IPS-18c (cell line): ENCODE results near the gene SUFU.

ENCODE experiments used
- H3K4me3 ChIP-seq: 2 replicates; pipeline ENCODE4 v1.7.0; 2013; ENCODE audit warnings: low read depth, mild to moderate bottlenecking, low read length, moderate library complexity; ENCODE audit not compliant: insufficient read depth
- H3K9me3 ChIP-seq: one replicate; pipeline ENCODE4 v1.6.1; 2013; ENCODE audit warnings: mild to moderate bottlenecking, low read length, moderate library complexity; ENCODE audit not compliant: control insufficient read depth, insufficient read depth

Gene SUFU

GRCh38 chr10:102644646-102645387 is 141.0 kb downstream of the SUFU start:
- H3K9me3 ChIP-seq, result no peaks in the 10 kb centered on the region
- H3K4me3 ChIP-seq, result peak overlapping the region; percentile 89

GRCh38 chr10:102645388-102645740 is 141.6 kb downstream of the SUFU start:
- Histone ChIP-seq H3K9me3 (no peaks in the 10 kb centered on the region), H3K4me3 (peak overlapping the region; percentile 89)

DNA sequence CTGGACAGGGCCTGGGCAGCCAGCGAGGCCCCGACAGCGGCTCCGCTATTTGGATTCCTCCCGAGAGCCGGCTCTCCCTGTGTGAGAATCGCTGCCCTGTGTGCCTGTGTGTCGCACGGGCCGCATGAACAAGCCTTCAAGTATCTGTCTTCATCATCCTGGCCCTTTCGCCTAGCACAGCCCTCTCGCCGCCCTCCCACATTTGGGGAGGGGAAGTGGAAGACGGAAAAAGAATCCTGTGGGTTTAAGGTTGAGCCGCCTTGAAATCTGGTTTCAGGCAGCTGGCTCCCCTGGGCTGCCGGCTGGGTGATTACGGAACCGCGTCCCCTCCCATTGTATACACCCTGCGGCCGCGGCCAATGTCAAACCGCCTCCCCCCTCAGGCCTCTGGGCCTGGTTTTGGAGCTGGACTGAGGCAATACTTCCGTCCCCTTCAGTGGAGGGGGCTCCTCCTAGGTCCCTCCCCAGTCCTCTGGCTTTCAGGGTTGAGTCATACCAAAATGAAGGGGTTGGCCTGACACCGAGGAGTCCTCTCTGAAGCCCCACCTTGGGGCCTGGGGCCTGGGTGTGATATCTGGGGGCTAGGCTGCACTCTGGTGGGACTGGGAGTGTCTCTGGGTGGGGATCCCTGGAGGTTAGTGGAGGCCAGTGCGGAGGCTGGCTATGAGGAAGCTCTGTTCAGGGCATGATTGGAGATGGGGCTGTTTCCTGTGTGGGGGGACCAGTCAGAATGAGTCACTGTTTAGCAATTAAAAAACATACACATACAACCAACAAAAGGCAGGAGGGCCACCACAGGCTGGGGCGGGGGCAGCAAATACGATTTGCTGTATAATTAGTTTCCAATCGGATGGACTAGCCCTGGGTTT is 142.2 kb downstream of the SUFU start:
- no peaks in the 10 kb centered on the region for H3K9me3 ChIP-seq
- H3K4me3 ChIP-seq, result peak overlapping the region; percentile 89

DNA sequence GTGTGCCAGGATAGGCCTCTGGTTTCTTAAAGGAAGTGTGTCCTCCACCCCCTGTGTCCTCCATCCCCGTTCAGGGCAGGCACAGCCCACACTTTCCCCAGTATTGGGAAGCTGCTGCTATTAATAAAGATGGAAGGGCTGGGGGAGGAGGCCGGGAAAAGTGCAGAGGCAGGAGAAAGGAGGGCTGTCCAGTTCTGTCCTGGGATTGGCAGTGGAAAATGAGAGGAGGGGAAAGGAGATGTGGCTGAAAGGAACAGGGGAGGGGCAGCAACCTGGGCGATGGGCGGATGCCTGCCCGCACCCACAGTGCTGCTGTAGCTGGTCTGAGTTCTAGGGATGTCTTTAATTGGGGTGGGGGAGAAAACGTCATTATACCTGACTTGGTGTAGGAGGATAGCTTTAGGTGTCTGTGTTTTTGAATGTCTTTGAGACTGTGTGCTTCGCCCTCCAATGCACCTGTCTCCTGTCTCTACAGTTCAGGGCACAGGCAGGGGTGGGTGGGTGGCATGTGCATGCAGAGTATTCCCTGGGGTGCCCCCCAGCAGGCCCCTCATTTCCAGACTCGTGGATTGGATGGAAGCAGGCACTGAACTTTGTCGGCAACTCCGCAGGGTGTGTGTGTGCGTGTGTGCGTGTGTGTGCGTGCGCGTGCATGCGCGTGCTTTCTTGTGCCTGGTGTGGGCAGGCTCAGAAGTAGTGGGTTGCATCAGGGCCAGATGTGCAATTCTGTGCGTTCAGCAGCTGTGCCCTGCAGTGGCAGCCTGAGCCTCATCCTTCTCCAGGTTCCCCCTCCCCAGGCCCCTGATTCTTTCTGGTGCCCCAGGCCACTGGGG is 143.1 kb downstream of the SUFU start:
- H3K9me3 ChIP-seq, result no peaks in the 10 kb centered on the region
- H3K4me3 ChIP-seq, result peak overlapping the region; percentile 89

DNA sequence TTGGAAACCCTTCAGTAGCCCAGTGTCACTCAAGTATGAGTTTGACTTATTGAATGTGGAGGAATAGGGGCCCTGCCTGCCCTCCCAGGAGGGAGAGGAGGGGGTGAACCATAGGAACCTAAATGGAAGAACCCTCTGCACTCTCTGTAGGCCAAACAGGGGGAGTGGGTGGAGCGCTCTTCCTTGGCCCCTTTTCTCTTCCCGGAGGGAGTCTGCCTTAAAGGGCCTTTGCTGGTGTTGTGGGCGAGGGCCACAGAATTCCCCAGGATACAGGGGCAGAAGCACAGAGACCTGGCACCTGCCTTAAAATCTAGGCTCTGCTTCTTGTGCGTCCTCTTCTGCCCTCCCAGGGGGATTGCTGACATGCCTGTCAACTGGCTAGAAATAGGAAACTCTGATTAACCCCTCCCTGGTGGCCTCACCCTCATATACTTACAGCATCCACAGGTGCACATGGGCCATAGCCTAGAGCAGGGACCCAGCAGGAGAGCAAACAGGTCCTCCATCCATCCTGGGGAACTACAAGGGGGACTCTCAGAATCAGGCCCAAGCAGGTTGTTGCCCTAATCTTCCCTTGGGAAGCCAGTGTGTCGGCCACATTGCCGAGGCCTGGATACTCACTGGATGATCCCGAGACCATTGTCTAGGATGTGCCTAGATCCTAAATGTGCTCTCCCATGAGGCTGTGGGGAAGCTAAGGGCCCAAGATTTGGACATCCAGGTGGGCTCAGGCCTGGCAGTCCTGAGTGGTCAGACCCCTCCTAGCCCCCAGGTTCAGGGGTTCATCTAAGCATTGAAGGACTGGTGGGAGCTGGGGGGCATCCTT is 143.9 kb downstream of the SUFU start:
- Histone ChIP-seq H3K4me3 (peak overlapping the region; percentile 15; the same call in 1 of the 2 replicates), H3K9me3 (no peaks in the 10 kb centered on the region)

- H3K4me3 ChIP-seq, result peak overlapping the region; percentile 15; the same call in 1 of the 2 replicates
- H3K9me3 ChIP-seq, result no peaks in the 10 kb centered on the region
Observed at GRCh38 chr10:102648269-102648888, 144.6 kb downstream of the SUFU start.

GRCh38 chr10:102648889-102649796 is 145.4 kb downstream of the SUFU start:
- Histone ChIP-seq H3K4me3 (no peak overlapping the region; the same call in 1 of the 2 replicates), H3K9me3 (no peaks in the 10 kb centered on the region)

- Histone ChIP-seq H3K9me3 (no peaks in the 10 kb centered on the region), H3K4me3 (no peak overlapping the region; the same call in 1 of the 2 replicates)
Observed at GRCh38 chr10:102649797-102650654, 146.3 kb downstream of the SUFU start.

- H3K9me3 ChIP-seq, result no peaks in the 10 kb centered on the region
- H3K4me3 ChIP-seq, result no peak overlapping the region
Observed at GRCh38 chr10:102650655-102651454, 147.1 kb downstream of the SUFU start.

DNA sequence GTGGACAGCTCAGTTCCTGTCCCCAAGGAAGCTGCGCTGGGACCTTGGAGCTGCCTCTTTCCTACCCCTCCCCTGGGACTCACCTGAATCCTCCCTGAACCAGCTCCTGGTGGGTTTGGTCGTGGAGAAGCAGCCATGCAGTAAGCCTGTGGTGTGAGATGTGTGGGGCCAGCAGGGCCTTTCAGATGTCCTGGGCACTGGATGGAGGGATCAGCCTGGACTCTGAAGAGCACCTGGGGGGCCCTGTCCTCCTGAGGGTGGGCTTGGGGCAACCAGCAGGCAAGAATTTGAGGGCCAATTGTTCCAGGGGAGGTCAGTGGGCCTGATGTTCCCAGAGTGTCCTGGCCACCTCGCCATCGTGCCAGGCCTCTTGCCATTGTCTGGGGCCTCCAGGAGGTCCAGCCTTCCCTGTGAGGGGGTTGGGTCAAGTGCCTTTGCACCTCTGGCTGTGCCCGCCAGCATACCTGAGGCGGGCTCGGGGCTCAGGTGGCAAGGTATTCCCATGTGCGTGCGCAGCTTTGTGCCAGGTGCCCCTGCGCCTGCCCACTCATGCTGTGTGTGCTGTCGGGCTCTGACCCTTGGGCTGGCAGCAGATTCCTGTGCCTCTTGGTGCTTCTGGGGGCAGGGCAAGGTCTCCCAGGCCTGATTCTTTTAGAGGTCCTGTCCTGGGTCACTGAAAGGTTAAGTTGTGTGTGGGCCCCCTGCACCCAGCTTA is 147.8 kb downstream of the SUFU start:
- Histone ChIP-seq H3K4me3 (no peak overlapping the region), H3K9me3 (no peaks in the 10 kb centered on the region)

GRCh38 chr10:102652170-102652916 is 148.6 kb downstream of the SUFU start:
- no peak overlapping the region for H3K4me3 ChIP-seq
- no peaks in the 10 kb centered on the region for H3K9me3 ChIP-seq

- no peak overlapping the region for H3K4me3 ChIP-seq
- H3K9me3 ChIP-seq, result no peaks in the 10 kb centered on the region
Observed at GRCh38 chr10:102653060-102653459, 149.3 kb downstream of the SUFU start.

- Histone ChIP-seq H3K4me3 (no peak overlapping the region), H3K9me3 (no peaks in the 10 kb centered on the region)
Observed at GRCh38 chr10:102654566-102654965, 150.8 kb downstream of the SUFU start.
